Fibroblast of skin of left biceps (primary cell): ENCODE data around the gene ZSWIM5.
"Not testable (repeated sequence)": the region's sequence is repeated elsewhere in the genome, so short reads cannot be mapped to it uniquely, and the experiment has no call there.

Experiments used
- DNase-seq, 2 experiments: peaks; one replicate each; pipeline ENCODE4 v3.0.0-alpha.2; 2013; ENCODE audit warnings: low read depth in 2 of 2

The ZSWIM5 gene

GRCh38 chr1:45093334-45093733, 113.1 kb downstream of the ZSWIM5 start:
- no peak for DNase-seq

GRCh38 chr1:45089711-45090110, 116.7 kb downstream of the ZSWIM5 start:
- no peak for DNase-seq

- no peak for DNase-seq
Measured at GRCh38 chr1:45084562-45084961, 121.8 kb downstream of the ZSWIM5 start.

GRCh38 chr1:45079533-45079932, 126.9 kb downstream of the ZSWIM5 start:
- DNase-seq: no peak

- not testable (repeated sequence) for DNase-seq
Measured at GRCh38 chr1:45076959-45077358, 129.4 kb downstream of the ZSWIM5 start.

GRCh38 chr1:45071567-45071966, 134.8 kb downstream of the ZSWIM5 start:
- DNase-seq: no peak

GRCh38 chr1:45067806-45068205, 138.6 kb downstream of the ZSWIM5 start:
- DNase-seq: no peak

GRCh38 chr1:45065083-45065482, 141.3 kb downstream of the ZSWIM5 start:
- no peak for DNase-seq

- not testable (repeated sequence) for DNase-seq
Measured at GRCh38 chr1:45062463-45062862, 143.9 kb downstream of the ZSWIM5 start.

- DNase-seq: no peak
Measured at GRCh38 chr1:45059829-45060228, 146.6 kb downstream of the ZSWIM5 start.

GRCh38 chr1:45057542-45057941, 148.9 kb downstream of the ZSWIM5 start:
- DNase-seq: no peak

- DNase-seq: no peak
Measured at GRCh38 chr1:45051005-45051772, 155.2 kb downstream of the ZSWIM5 start.

- DNase-seq: no peak
Measured at GRCh38 chr1:45047032-45047431, 159.4 kb downstream of the ZSWIM5 start.

GRCh38 chr1:45044916-45045315, 161.5 kb downstream of the ZSWIM5 start:
- no peak for DNase-seq

GRCh38 chr1:45043094-45043493, 163.3 kb downstream of the ZSWIM5 start:
- DNase-seq: no peak

GRCh38 chr1:45040297-45040696, 166.1 kb downstream of the ZSWIM5 start:
- DNase-seq: no peak

GRCh38 chr1:45038661-45039364, 167.6 kb downstream of the ZSWIM5 start:
- DNase-seq: no peak

- DNase-seq: no peak
Measured at GRCh38 chr1:45038240-45038639, 168.2 kb downstream of the ZSWIM5 start.

GRCh38 chr1:45037456-45037855, 168.9 kb downstream of the ZSWIM5 start:
- no peak for DNase-seq

GRCh38 chr1:45035631-45036301, 170.6 kb downstream of the ZSWIM5 start:
- DNase-seq: no peak

GRCh38 chr1:45033356-45033755, 173.0 kb downstream of the ZSWIM5 start:
- DNase-seq: no peak

- DNase-seq: no peak
Measured at GRCh38 chr1:45032837-45033236, 173.6 kb downstream of the ZSWIM5 start.

GRCh38 chr1:45026446-45026845, 180.0 kb downstream of the ZSWIM5 start:
- DNase-seq: no peak
